Stimulated activated naive B cell treated with anti-CD40 and anti-IgM and Interleukin-4, amounts not matched to agents 10 μg/mL and 1 μg/mL and 100 μg/mL, for 72 hours (primary cell): Measurements from ENCODE around the gene ITPA.
"Not testable (repeated sequence)": the region's sequence is repeated elsewhere in the genome, so short reads cannot be mapped to it uniquely, and the experiment has no call there.

Source experiments
- ATAC-seq, 2 donors: fragments of 150-1000 bp; cut with Tn5 transposase; replicated peaks; 2 replicates each; pipeline ENCODE4 v1.10.0; 2021; ENCODE audit warnings: moderate library complexity in 1 of 2
- DNase-seq: peaks from one replicate; pipeline ENCODE4 v3.0.0; 2021
- H3K27ac Mint-ChIP-seq: one replicate; pipeline ENCODE4 v1.8.0; 2022; ENCODE audit warnings: mild to moderate bottlenecking, mixed read lengths
- H3K27me3 Mint-ChIP-seq, 2 donors: one replicate each; pipeline ENCODE4 v1.8.0; 2022; ENCODE audit warnings: mixed read lengths in 2 of 2
- H3K36me3 Mint-ChIP-seq, 2 donors: one replicate each; pipeline ENCODE4 v1.8.0; 2022; ENCODE audit warnings: mixed read lengths in 2 of 2, mild to moderate bottlenecking in 1 of 2
- H3K4me1 Mint-ChIP-seq, 2 donors: one replicate each; pipeline ENCODE4 v1.8.0; 2022; ENCODE audit warnings: mixed read lengths in 2 of 2, mild to moderate bottlenecking in 1 of 2
- H3K4me3 Mint-ChIP-seq, 2 donors: one replicate each; pipeline ENCODE4 v1.8.0; 2022; ENCODE audit warnings: mild to moderate bottlenecking in 2 of 2, mixed read lengths in 2 of 2, moderate library complexity in 1 of 2
- H3K9me3 Mint-ChIP-seq, 2 donors: one replicate each; pipeline ENCODE4 v1.8.0; 2022; ENCODE audit warnings: mixed read lengths in 2 of 2, mild to moderate bottlenecking in 1 of 2

The ITPA gene

GRCh38 chr20:3182429-3182828 is 26.9 kb upstream of the ITPA start:
- Mint-ChIP-seq H3K4me3 (peak overlapping the region in 1 of 2 donors; percentile 41), H3K36me3 (peaks cover 9 to 13% of the 10 kb centered on the region in 2 donors)
- not testable (repeated sequence) for ATAC-seq, H3K27me3 Mint-ChIP-seq, H3K4me1 Mint-ChIP-seq, H3K27ac Mint-ChIP-seq, H3K9me3 Mint-ChIP-seq, DNase-seq

DNA sequence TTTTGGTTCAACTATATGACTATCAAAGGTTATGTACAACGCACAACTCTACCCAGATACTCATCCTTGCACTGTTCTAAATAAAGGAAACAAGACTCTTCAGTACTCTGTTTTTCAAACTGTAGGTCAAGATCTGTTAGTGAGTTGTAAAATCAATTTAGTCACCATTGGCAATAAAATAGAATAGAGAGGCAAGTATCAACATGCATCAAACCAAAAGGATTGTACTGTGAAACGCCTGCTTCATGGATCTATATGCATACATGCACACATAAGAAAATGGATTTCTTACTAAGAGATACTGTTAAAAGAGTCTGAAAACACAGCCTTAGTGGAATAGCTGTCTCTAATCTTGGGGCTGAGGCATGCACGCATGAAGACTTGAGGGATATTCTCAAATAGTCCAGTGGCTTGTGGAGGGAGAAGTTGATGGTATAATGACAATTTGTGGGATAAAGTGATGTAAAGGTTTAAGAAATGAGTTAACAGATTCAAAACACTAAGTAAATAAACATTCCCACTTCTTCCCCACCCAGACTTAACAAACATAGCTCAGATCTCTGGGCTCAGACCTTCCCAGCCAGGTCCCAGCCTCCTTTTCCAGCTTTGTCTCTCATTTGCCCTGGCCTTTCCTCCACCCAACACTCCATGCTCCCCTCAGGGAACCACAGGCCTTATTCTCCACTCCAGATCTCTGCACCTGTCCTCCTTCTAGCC is 25.2 kb upstream of the ITPA start:
- H3K4me3 Mint-ChIP-seq, result no peak overlapping the region
- H3K36me3 Mint-ChIP-seq, result peaks cover 11 to 15% of the 10 kb centered on the region in 2 donors
- no peaks in the 10 kb centered on the region for H3K27me3 Mint-ChIP-seq
- DNase-seq (no peak), ATAC-seq (no peak)
- H3K9me3 Mint-ChIP-seq, result no peaks in the 10 kb centered on the region
- no peak overlapping the region for H3K27ac Mint-ChIP-seq
- no peaks in the 10 kb centered on the region for H3K4me1 Mint-ChIP-seq

GRCh38 chr20:3187861-3188260 is 21.4 kb upstream of the ITPA start:
- H3K36me3 Mint-ChIP-seq, result peaks cover 39 to 44% of the 10 kb centered on the region in 2 donors
- not testable (repeated sequence) for ATAC-seq, H3K9me3 Mint-ChIP-seq, DNase-seq, H3K4me1 Mint-ChIP-seq, H3K4me3 Mint-ChIP-seq, H3K27me3 Mint-ChIP-seq, H3K27ac Mint-ChIP-seq

- H3K4me1 Mint-ChIP-seq, result peaks cover 0 to 6% of the 10 kb centered on the region in 2 donors
- no peak for DNase-seq
- peak in 1 of 2 donors; percentile 25 for ATAC-seq
- H3K4me3 Mint-ChIP-seq, result no peak overlapping the region
- no peaks in the 10 kb centered on the region for H3K27me3 Mint-ChIP-seq
- H3K9me3 Mint-ChIP-seq, result no peaks in the 10 kb centered on the region
- H3K36me3 Mint-ChIP-seq, result peaks cover 41 to 46% of the 10 kb centered on the region in 2 donors
- H3K27ac Mint-ChIP-seq, result no peak overlapping the region
Measured at GRCh38 chr20:3188823-3189413, 20.4 kb upstream of the ITPA start.

DNA sequence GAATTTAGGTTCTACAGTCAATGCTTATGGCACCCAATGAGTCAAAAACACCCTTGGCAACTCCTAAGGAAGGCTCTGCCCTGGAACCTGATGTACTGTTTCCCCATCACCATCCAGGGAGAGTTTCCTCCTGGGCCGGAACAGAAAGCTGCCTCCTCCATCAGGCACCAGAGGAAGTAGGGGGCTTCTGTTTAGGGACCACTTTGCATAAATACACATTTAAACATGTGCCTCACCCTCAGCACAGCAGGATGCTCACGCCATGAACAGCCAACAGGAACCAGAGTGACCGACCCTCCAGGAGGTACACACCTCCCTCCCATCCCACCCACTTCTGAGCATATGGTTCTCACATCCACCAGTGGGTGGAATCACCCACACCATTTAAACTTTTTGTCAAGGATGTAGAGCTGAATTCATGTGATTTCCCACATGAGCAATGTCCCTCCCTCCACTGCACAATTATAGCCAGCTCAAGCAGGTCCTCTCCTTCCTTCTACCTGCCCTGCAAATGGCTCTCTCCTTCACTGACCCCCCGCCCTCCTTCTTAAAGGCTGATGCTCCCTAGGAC is 19.7 kb upstream of the ITPA start:
- Mint-ChIP-seq H3K27me3 (no peaks in the 10 kb centered on the region), H3K4me1 (peaks cover 0 to 6% of the 10 kb centered on the region in 2 donors), H3K9me3 (no peaks in the 10 kb centered on the region), H3K27ac (peak overlapping the region; percentile 56), H3K36me3 (peaks cover 44 to 45% of the 10 kb centered on the region in 2 donors), H3K4me3 (no peak overlapping the region)
- no peak for ATAC-seq
- no peak for DNase-seq

GRCh38 chr20:3190681-3191111 is 18.6 kb upstream of the ITPA start:
- Mint-ChIP-seq H3K4me3 (no peak overlapping the region), H3K27ac (peak overlapping the region; percentile 60), H3K4me1 (peaks cover 0 to 9% of the 10 kb centered on the region in 2 donors), H3K9me3 (no peaks in the 10 kb centered on the region), H3K27me3 (no peaks in the 10 kb centered on the region), H3K36me3 (peaks cover 50 to 51% of the 10 kb centered on the region in 2 donors)
- ATAC-seq (no peak), DNase-seq (no peak)

- H3K36me3 Mint-ChIP-seq, result peaks cover 53 to 62% of the 10 kb centered on the region in 2 donors
- no peak overlapping the region for H3K4me3 Mint-ChIP-seq
- no peaks in the 10 kb centered on the region for H3K9me3 Mint-ChIP-seq
- peaks cover 0 to 11% of the 10 kb centered on the region in 2 donors for H3K4me1 Mint-ChIP-seq
- no peak overlapping the region for H3K27ac Mint-ChIP-seq
- H3K27me3 Mint-ChIP-seq, result no peaks in the 10 kb centered on the region
- DNase-seq, result no peak
- ATAC-seq, result no peak
Measured at GRCh38 chr20:3192226-3193015, 16.9 kb upstream of the ITPA start.

DNA sequence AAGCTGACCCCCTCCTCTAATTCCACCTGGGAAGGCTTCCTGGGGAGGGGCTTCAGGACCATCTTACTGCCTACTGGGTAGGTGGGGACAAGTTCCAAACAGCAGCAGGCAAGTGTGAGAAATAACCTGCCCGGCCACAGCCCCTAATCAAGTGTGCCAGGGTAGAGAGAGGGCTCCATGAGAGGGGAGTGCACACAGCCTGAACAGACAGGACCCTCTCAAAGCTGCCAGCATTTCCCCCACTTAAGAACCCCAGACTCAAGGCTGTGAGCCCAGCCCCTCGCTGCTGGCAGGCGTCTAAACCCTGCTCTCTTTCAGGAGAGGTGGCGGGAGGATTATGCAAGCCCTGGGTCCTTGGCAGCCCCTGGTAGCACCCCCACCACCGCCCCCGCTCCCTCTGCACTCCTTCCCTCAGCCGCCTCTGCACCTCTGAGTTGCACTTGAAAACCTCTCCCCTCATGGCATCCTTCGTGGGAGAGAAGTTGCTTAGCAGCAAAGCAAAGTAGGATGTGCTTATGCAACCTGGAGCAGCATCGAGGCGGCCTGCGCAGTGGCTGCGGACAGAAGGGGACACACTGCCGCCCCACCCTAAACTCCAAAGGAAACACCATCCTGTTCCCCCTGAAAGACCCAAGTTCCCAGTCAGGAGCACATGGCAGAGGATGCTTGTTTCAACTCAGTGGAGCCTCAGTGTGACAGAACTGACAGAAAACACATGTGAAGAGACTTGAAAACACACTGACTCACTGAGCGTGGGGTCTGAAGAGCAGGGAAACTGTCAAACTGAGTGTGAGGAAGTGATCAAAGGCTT is 15.3 kb upstream of the ITPA start:
- Mint-ChIP-seq H3K27ac (no peak overlapping the region), H3K4me1 (peaks cover 0 to 11% of the 10 kb centered on the region in 2 donors), H3K9me3 (no peaks in the 10 kb centered on the region), H3K4me3 (no peak overlapping the region), H3K27me3 (no peaks in the 10 kb centered on the region), H3K36me3 (peaks cover 62% of the 10 kb centered on the region in 2 donors)
- ATAC-seq (no peak), DNase-seq (no peak)

DNA sequence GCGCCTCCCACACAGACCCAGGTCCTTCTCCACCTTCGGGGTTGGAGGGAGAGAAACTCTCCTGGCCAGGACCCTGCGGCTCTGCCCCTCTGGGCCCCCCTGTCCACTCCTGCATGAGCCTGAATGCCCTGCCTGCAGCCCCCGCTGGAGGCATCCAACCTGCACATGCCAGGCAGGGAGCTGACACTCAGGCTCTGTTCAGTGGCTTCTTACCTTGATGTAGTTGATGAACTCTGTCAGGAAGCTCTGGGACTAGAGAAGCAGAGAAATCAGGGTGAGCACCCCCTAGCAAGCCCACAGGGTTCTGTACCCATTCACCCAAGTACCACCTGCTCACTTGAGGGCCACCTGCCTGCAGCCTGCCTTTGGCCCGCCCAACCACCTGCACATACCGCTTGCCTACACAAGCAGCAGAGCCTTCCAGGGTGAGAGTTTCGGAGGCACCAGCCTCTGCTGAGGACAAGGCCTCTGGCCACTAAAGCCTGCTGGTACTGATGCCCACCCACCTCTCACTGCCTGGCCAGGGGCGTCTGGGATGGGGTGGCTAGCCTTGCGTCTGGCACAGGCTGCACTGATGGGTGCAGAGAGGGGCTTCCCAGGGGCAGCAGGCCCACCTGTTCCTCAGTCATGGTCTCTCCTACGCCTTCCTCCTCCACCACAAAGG is 14.5 kb upstream of the ITPA start:
- H3K27ac Mint-ChIP-seq, result no peak overlapping the region
- H3K4me3 Mint-ChIP-seq, result no peak overlapping the region
- peaks cover 63 to 64% of the 10 kb centered on the region in 2 donors for H3K36me3 Mint-ChIP-seq

GRCh38 chr20:3195590-3196237 is 13.6 kb upstream of the ITPA start:
- Mint-ChIP-seq H3K4me3 (no peak overlapping the region), H3K27ac (peak overlapping the region; percentile 86)
- no peak for ATAC-seq

More for the DNA sequence above, 14.5 kb upstream of the ITPA start:
- Mint-ChIP-seq H3K27me3 (no peaks in the 10 kb centered on the region), H3K9me3 (no peaks in the 10 kb centered on the region), H3K4me1 (peaks cover 0 to 11% of the 10 kb centered on the region in 2 donors)
- ATAC-seq (no peak), DNase-seq (no peak)

DNA sequence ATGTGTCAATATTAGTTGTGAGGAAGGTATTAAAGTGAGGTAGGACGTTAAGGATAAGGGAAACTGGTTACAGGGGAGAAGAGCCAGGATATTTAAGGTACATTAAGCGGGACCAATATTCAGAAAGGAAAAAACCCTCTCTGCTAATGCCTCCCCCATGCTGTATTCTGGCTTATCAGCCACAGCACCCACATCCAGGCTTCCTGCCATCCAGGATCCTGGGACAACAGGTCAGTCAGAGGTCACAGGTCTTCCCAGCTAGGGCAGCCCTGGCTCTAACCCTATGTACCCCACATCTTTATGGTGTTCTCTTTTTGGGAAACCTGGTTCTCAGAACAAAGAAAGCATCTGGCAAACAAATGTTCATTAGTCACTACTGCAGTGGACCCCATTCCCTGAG is 10.1 kb upstream of the ITPA start:
- Mint-ChIP-seq H3K27me3 (no peaks in the 10 kb centered on the region), H3K4me1 (peaks cover 16 to 18% of the 10 kb centered on the region in 2 donors), H3K36me3 (peaks cover 49 to 53% of the 10 kb centered on the region in 2 donors), H3K4me3 (no peak overlapping the region), H3K9me3 (no peaks in the 10 kb centered on the region), H3K27ac (peak overlapping the region; percentile 59)
- ATAC-seq (no peak), DNase-seq (no peak)

More at GRCh38 chr20:3195590-3196237, 13.6 kb upstream of the ITPA start:
- Mint-ChIP-seq H3K9me3 (no peaks in the 10 kb centered on the region), H3K4me1 (peaks cover 6 to 14% of the 10 kb centered on the region in 2 donors), H3K27me3 (no peaks in the 10 kb centered on the region), H3K36me3 (peaks cover 64 to 67% of the 10 kb centered on the region in 2 donors)
- no peak for DNase-seq

DNA sequence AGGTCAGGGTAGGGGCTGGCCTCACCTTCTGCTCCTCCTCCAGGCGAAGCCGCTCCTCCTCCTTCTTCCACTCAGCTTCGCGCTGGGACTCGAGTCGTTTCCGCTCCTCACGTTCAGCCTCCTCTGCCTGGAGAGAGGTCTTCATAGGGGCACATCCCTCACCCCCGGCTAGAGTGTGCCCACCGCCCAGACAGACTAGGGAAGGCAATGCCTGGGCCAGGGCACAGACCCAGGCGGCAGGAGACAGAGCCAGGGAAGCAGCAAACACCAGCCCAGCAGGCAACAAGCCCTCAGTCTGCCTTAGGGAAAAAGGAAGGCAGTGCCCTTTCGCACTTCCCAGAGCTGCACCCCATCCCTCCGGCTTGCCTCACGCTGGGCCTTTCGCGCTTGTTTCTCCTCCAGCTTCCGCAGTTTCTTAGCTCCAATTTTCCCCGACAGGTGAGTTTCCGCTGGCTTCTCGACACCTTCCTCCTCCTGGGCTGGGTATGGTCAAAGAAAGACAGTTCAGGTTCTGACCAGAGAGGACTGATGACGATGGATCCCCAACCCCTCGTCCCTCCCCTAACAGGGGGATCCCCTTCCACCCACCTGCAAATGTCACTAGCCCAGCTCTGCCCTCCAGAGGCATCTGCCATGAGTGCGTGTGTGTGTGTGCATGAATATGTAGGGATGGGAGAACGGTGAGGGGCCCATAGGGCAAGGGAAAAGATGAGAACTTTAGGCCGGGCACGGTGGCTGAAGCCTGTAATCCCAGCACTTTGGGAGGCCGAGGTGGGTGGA is 9.1 kb upstream of the ITPA start:
- H3K36me3 Mint-ChIP-seq, result peaks cover 48 to 54% of the 10 kb centered on the region in 2 donors
- H3K4me1 Mint-ChIP-seq, result peaks cover 19 to 24% of the 10 kb centered on the region in 2 donors
- peak overlapping the region; percentile 43 for H3K27ac Mint-ChIP-seq
- no peak overlapping the region for H3K4me3 Mint-ChIP-seq
- H3K9me3 Mint-ChIP-seq, result peaks cover 0 to 1% of the 10 kb centered on the region in 2 donors
- ATAC-seq (no peak), DNase-seq (no peak)
- H3K27me3 Mint-ChIP-seq, result no peaks in the 10 kb centered on the region
